ENCODE measurements around the gene DOK7. TPM values are rescaled to one million over a fixed set of nuclear protein-coding genes. Genes with fewer than 3 reads are reported as not detected.

DOK7 gene
- total and polyA plus RNA-seq, 9 donors, result 0.19 to 33.4 (median 2.2) TPM; not detected in 3

DNA sequence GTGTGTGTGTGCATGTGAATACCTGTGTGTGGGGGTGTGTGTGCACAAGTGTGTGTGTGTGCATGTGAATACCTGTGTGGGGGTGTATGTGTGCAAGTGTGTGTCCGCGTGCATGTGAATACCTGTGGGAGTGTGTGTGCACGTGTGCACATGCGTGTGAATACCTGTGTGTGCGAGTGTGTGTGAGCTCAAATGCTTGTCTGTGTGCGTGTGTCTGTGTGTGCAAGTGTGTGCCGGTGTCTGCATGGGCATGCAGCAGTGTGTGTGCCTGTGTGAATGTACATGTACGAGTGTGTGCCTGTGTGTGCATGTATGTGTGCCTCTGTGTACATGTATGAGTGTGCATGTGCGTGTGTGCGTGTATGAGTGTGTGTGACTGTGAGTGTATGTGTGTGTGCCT is 5.0 kb downstream of the DOK7 start:
- 89 to 93% (median 91%) methylated on average over 10 of the region's 10 CpGs for WGBS, 3 donors
- no peak for TF ChIP-seq EP300 (IDR thresholded peaks at IDR 0.05)
- TF ChIP-seq, protein P1, sequence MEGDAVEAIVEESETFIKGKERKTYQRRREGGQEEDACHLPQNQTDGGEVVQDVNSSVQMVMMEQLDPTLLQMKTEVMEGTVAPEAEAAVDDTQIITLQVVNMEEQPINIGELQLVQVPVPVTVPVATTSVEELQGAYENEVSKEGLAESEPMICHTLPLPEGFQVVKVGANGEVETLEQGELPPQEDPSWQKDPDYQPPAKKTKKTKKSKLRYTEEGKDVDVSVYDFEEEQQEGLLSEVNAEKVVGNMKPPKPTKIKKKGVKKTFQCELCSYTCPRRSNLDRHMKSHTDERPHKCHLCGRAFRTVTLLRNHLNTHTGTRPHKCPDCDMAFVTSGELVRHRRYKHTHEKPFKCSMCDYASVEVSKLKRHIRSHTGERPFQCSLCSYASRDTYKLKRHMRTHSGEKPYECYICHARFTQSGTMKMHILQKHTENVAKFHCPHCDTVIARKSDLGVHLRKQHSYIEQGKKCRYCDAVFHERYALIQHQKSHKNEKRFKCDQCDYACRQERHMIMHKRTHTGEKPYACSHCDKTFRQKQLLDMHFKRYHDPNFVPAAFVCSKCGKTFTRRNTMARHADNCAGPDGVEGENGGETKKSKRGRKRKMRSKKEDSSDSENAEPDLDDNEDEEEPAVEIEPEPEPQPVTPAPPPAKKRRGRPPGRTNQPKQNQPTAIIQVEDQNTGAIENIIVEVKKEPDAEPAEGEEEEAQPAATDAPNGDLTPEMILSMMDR (IDR thresholded peaks at IDR 0.05), result no peak
- TF ChIP-seq POLR2A (IDR thresholded peaks at IDR 0.05), result no peak
- H3K27me3 ChIP-seq, result no peaks in the 10 kb centered on the region
- no peak overlapping the region for H3K4me3 ChIP-seq
- intact Hi-C loops (cut with DNase I), result no loop called here
- no peak overlapping the region for H3K27ac ChIP-seq
- no peaks in the 10 kb centered on the region for H3K36me3 ChIP-seq
- DNase-seq, result no peak
- peaks cover 2% of the 10 kb centered on the region for H3K4me1 ChIP-seq (ENCODE audit: insufficient read depth)
- no peaks in the 10 kb centered on the region for H3K9me3 ChIP-seq

DNA sequence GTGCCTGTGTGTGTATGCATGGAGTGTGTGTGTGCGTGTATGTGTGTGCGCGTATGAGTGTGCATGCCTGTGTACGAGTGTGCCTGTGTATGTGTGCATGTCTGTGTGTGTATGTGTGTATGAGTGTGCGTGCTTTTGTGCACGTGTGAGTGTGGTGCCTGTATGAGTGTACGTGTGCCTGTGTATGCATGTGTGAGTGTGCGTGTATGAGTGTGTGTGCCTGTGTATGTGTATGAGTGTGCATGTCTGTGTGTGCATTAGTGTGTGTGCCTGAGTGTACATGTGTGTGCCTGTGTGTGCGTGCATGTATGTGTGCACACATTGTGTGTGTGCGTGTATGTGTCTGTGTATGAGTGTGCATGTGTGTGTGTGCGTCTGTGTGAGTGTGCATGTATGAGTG is 5.7 kb downstream of the DOK7 start:
- no peaks in the 10 kb centered on the region for H3K9me3 ChIP-seq
- no peak overlapping the region for H3K4me3 ChIP-seq
- intact Hi-C loops (cut with DNase I), result no loop called here
- no peaks in the 10 kb centered on the region for H3K27me3 ChIP-seq
- TF ChIP-seq, protein P1 (IDR thresholded peaks at IDR 0.05), result no peak
- TF ChIP-seq POLR2A (IDR thresholded peaks at IDR 0.05), result no peak
- no peak for TF ChIP-seq EP300 (IDR thresholded peaks at IDR 0.05)
- H3K36me3 ChIP-seq, result no peaks in the 10 kb centered on the region
- DNase-seq, result no peak
- peaks cover 2% of the 10 kb centered on the region for H3K4me1 ChIP-seq (ENCODE audit: insufficient read depth)
- H3K27ac ChIP-seq, result no peak overlapping the region
- WGBS, 3 donors, result 82 to 95% (median 92%) methylated on average over 11 of the region's 11 CpGs

DNA sequence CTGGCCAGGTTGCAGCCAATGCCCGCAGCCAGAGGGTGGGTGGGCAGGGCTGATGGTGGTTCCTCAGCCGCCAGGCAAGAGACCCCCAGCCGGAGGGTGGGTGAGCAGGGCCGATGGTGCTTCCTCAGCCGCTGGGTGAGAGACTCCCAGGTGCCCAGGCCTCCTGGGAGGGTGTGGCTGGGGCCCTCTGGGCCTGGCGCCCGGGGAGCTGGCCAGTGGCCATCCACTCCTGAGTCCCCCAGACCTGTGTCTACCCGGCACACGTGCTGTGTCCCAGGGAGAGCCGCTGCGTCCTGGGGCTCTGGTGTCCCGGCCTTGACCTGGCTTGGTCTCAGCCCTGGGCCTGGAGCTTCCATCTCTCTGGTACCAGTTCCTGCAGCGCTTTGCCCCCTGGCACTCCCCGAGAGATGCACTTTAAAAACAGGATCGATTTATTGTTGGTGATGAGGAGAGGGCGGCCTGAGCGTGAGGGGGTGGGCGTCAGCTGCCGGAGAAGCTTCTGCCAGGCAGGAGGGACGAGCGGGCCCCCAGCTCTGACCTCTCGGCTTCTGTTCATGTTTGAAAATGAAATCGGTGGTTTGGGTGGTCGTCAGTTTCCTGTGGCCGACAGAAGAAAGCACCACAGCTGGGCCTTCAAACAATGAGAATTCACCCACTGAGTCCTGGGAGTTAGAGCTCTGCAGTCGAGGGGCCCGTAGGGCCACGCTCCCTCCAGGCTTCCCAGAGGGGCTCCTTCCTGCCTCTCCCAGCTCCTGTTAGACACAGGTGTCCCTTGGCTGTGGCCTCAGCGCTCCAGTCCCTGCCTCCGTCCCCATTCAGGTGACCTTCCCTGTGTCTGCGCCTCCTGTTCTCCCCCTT is 6.5 kb downstream of the DOK7 start:
- DNase-seq, result no peak
- H3K27ac ChIP-seq, result no peak overlapping the region
- H3K27me3 ChIP-seq, result no peaks in the 10 kb centered on the region
- intact Hi-C loops (cut with DNase I), result no loop called here
- TF ChIP-seq EP300 (IDR thresholded peaks at IDR 0.05) (no peak), POLR2A (IDR thresholded peaks at IDR 0.05) (no peak)
- TF ChIP-seq, protein P1 (IDR thresholded peaks at IDR 0.05), result no peak
- no peak overlapping the region for H3K4me3 ChIP-seq
- no peaks in the 10 kb centered on the region for H3K36me3 ChIP-seq
- 64 to 78% (median 71%) methylated on average over 31 of the region's 31 CpGs for WGBS, 3 donors
- no peaks in the 10 kb centered on the region for H3K9me3 ChIP-seq
- peaks cover 2% of the 10 kb centered on the region for H3K4me1 ChIP-seq (ENCODE audit: insufficient read depth)

DNA sequence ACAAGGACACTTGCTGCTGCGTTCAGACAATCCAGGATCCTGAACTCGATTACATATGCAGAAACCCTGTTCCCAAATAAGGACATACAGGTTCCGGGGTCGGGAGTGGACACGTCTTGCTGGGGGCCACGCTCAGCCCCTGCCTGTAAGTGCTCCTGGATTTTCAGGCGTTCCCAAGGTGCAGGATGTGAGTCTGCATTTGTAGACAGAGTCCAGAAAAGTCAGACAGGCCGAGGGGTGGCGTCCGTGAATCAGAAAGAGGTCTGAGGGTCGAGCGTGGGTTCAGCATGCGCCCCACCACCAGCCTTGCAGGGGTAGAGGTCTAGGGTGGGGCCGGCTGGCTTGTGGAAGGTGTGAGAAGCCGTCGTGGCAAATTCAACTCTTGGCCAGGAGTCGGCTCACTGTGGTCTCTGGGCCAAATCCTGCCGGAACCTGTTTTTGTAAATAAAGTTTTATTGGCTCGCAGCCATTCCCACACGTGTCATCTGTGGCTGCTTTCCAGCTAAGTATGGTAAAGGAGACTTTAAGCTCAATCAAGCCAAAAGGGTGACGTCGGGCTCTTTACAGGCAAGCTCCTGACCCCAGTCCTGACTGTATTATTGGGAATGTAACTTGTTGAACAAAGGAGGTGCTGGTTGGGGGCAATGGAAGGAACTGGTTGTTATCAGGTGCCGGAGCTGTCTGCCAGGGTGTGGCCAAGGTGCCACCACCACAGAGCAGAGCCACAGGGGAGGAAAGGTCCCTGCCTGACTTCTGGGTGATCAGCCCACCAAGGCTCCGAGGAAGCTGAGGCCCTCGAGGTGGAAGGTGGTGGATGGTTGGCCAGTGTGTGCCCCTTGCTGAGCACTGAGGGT is 7.4 kb downstream of the DOK7 start:
- H3K9me3 ChIP-seq, result no peaks in the 10 kb centered on the region
- H3K27me3 ChIP-seq, result no peaks in the 10 kb centered on the region
- TF ChIP-seq, protein P1 (IDR thresholded peaks at IDR 0.05), result no peak
- no peak for TF ChIP-seq POLR2A (IDR thresholded peaks at IDR 0.05)
- no peak for TF ChIP-seq EP300 (IDR thresholded peaks at IDR 0.05)
- H3K4me1 ChIP-seq (ENCODE audit: insufficient read depth), result peaks cover 2% of the 10 kb centered on the region
- no peaks in the 10 kb centered on the region for H3K36me3 ChIP-seq
- H3K4me3 ChIP-seq, result no peak overlapping the region
- no peak overlapping the region for H3K27ac ChIP-seq
- DNase-seq, result no peak
- intact Hi-C loops (cut with DNase I), result no loop called here
- WGBS, 3 donors, result 36 to 65% (median 40%) methylated on average over 25 of the region's 25 CpGs
